Ascending aorta (tissue), 1 donor: Measurements from ENCODE around the gene PRPF19. TPM values are rescaled to one million over a fixed set of nuclear protein-coding genes. Genes with fewer than 3 reads are reported as not detected.

Source experiments
- total RNA-seq: library from RNA; depleted of rRNA; stranded (reverse); fragments of >200 nt; gene quantifications from one replicate; pipeline ENCODE4 v1.1.0, GENCODE V29; 2016

PRPF19 gene
- total RNA-seq, 1 donor from 2014 or later, result 61.6 TPM

Other genes with a start within 250 kb of the PRPF19 start
- not detected for gene MS4A8, start 207.0 kb downstream of the PRPF19 start, total RNA-seq
- gene MS4A18, start 181.9 kb downstream of the PRPF19 start, total RNA-seq, result not detected
- not detected for gene MS4A15, start 149.7 kb downstream of the PRPF19 start, total RNA-seq
- gene MS4A10, start 121.3 kb downstream of the PRPF19 start, total RNA-seq, result not detected
- gene CCDC86, start 64.5 kb downstream of the PRPF19 start, total RNA-seq, result 16.0 TPM
- gene PTGDR2, start 50.6 kb downstream of the PRPF19 start, total RNA-seq, result not detected
- not detected for gene ZP1, start 39.0 kb downstream of the PRPF19 start, total RNA-seq
- gene TMEM109, start 7.6 kb upstream of the PRPF19 start, total RNA-seq, result 238 TPM
- 18.9 TPM for gene TMEM132A, start 17.9 kb upstream of the PRPF19 start, total RNA-seq
- gene SLC15A3, start 45.6 kb upstream of the PRPF19 start, total RNA-seq, result 27.1 TPM
- not detected for gene CD6, start 65.1 kb upstream of the PRPF19 start, total RNA-seq
- 1.3 TPM for gene CD5, start 195.9 kb upstream of the PRPF19 start, total RNA-seq